ENCODE measurements around the gene SIPA1.
"Not testable (repeated sequence)": the region's sequence is repeated elsewhere in the genome, so short reads cannot be mapped to it uniquely, and the experiment has no call there.

SIPA1 gene

GRCh38 chr11:65655570-65656332, 17.9 kb downstream of the SIPA1 start:
- DNase-seq (ENCODE audit: insufficient read length) (peak; percentile 0), FAIRE-seq (no peak)
- TF ChIP-seq TAF1 (IDR thresholded peaks at IDR 0.05; ENCODE audit: borderline replicate concordance, low read depth, low read length) (no peak), POLR2AphosphoS5 (IDR thresholded peaks at IDR 0.05; ENCODE audit: low read depth, low read length) (peak; percentile 13; the same call in 1 of the 2 replicates), POLR2A (IDR thresholded peaks at IDR 0.05; ENCODE audit: low read depth, low read length) (peak; percentile 40; the same call in 1 of the 2 replicates)

GRCh38 chr11:65657426-65657825, 19.5 kb downstream of the SIPA1 start:
- DNase-seq (ENCODE audit: insufficient read length) (peak; percentile 3), FAIRE-seq (no peak)

GRCh38 chr11:65658174-65659021, 20.5 kb downstream of the SIPA1 start:
- FAIRE-seq: no peak
- TF ChIP-seq POLR2A (IDR thresholded peaks at IDR 0.05; ENCODE audit: low read depth, low read length): no peak
- no peak for TF ChIP-seq TAF1 (IDR thresholded peaks at IDR 0.05; ENCODE audit: borderline replicate concordance, low read depth, low read length)
- TF ChIP-seq POLR2AphosphoS5 (IDR thresholded peaks at IDR 0.05; ENCODE audit: low read depth, low read length): no peak

More at GRCh38 chr11:65657426-65657825, 19.5 kb downstream of the SIPA1 start:
- no peak for TF ChIP-seq TAF1 (IDR thresholded peaks at IDR 0.05; ENCODE audit: borderline replicate concordance, low read depth, low read length)
- no peak for TF ChIP-seq POLR2AphosphoS5 (IDR thresholded peaks at IDR 0.05; ENCODE audit: low read depth, low read length)

GRCh38 chr11:65660038-65660437, 22.1 kb downstream of the SIPA1 start:
- TF ChIP-seq POLR2AphosphoS5 (IDR thresholded peaks at IDR 0.05; ENCODE audit: low read depth, low read length) (no peak; the same call in 1 of the 2 replicates), POLR2A (IDR thresholded peaks at IDR 0.05; ENCODE audit: low read depth, low read length) (no peak), TAF1 (IDR thresholded peaks at IDR 0.05; ENCODE audit: borderline replicate concordance, low read depth, low read length) (no peak)
- DNase-seq (ENCODE audit: insufficient read length) (peak; percentile 0), FAIRE-seq (no peak)

More at GRCh38 chr11:65658174-65659021, 20.5 kb downstream of the SIPA1 start:
- DNase-seq (ENCODE audit: insufficient read length): peak; percentile 2

- not testable (repeated sequence) for DNase-seq (ENCODE audit: insufficient read length); FAIRE-seq
Observed at GRCh38 chr11:65660908-65661307, 23.0 kb downstream of the SIPA1 start.

- DNase-seq (ENCODE audit: insufficient read length) (no peak), FAIRE-seq (no peak)
- no peak for TF ChIP-seq TAF1 (IDR thresholded peaks at IDR 0.05; ENCODE audit: borderline replicate concordance, low read depth, low read length)
- TF ChIP-seq POLR2A (IDR thresholded peaks at IDR 0.05; ENCODE audit: low read depth, low read length): no peak
- TF ChIP-seq POLR2AphosphoS5 (IDR thresholded peaks at IDR 0.05; ENCODE audit: low read depth, low read length): no peak
Observed at GRCh38 chr11:65661599-65662246, 23.8 kb downstream of the SIPA1 start.

GRCh38 chr11:65662247-65662798, 24.4 kb downstream of the SIPA1 start:
- DNase-seq (ENCODE audit: insufficient read length): no peak
- FAIRE-seq: no peak
- TF ChIP-seq POLR2A (IDR thresholded peaks at IDR 0.05; ENCODE audit: low read depth, low read length) (no peak), TAF1 (IDR thresholded peaks at IDR 0.05; ENCODE audit: borderline replicate concordance, low read depth, low read length) (no peak), POLR2AphosphoS5 (IDR thresholded peaks at IDR 0.05; ENCODE audit: low read depth, low read length) (no peak)

GRCh38 chr11:65662799-65663638, 25.1 kb downstream of the SIPA1 start, which contains the start of gene RELA:
RELA (minus strand) TSS chr11:65662916; CDS start chr11:65662832, 84 bp downstream.
- DNase-seq (ENCODE audit: insufficient read length) (peak; percentile 92), FAIRE-seq (peak; percentile 99)
- no peak for TF ChIP-seq TAF1 (IDR thresholded peaks at IDR 0.05; ENCODE audit: borderline replicate concordance, low read depth, low read length)
- TF ChIP-seq POLR2A (IDR thresholded peaks at IDR 0.05; ENCODE audit: low read depth, low read length): peak; percentile 78
- peak; percentile 51; the same call in 1 of the 2 replicates for TF ChIP-seq POLR2AphosphoS5 (IDR thresholded peaks at IDR 0.05; ENCODE audit: low read depth, low read length)

GRCh38 chr11:65663639-65664200, 25.8 kb downstream of the SIPA1 start:
- FAIRE-seq (peak; percentile 90), DNase-seq (ENCODE audit: insufficient read length) (no peak)
- TF ChIP-seq POLR2AphosphoS5 (IDR thresholded peaks at IDR 0.05; ENCODE audit: low read depth, low read length) (no peak), POLR2A (IDR thresholded peaks at IDR 0.05; ENCODE audit: low read depth, low read length) (0 out of 2 replicates have a peak, but pooled peaks have one; percentile 4), TAF1 (IDR thresholded peaks at IDR 0.05; ENCODE audit: borderline replicate concordance, low read depth, low read length) (no peak)

Measured in GM12892 (cell line).